PC-3 (cell line): ENCODE data around the gene TPGS1. TPM values are rescaled to one million over a fixed set of nuclear protein-coding genes. Genes with fewer than 3 reads are reported as not detected.
"Not testable (repeated sequence)": the region's sequence is repeated elsewhere in the genome, so short reads cannot be mapped to it uniquely, and the experiment has no call there.

Experiments
- ATAC-seq: fragments of 200-7000 bp; cut with Tn5 transposase; 2 replicates; pipeline ENCODE4 v1.9.1; 2020; ENCODE audit warnings: mild to moderate bottlenecking, moderate library complexity
- BruUV-seq: library from RNA; stranded (reverse); fragments of 400-500 nt; replicated peaks from 2 replicates; lab custom pipeline; 2021; lab: Mats Ljungman, UMichigan
- CTCF ChIA-PET: fragments of 300-600 bp; sonication (Branson Sonifier 250); formaldehyde crosslinking; loops from one replicate; lab custom pipeline; 2022; ENCODE audit warnings: antibody characterized with exemption; lab: Charles Lee
- POLR2A ChIA-PET: fragments of 300-600 bp; sonication (Branson Sonifier 250); formaldehyde crosslinking; loops from one replicate; lab custom pipeline; 2022; ENCODE audit warnings: antibody characterized with exemption; ENCODE audit not compliant: unreplicated experiment; lab: Charles Lee
- DNase-seq: peaks from one replicate; pipeline ENCODE4 v3.0.0-alpha.2; 2015
- H2AFZ ChIP-seq: fragments of 300-600 bp; sonication (generic); 2 replicates; pipeline ENCODE4 v1.6.0; 2016; ENCODE audit warnings: antibody characterized with exemption, low read length
- H3F3A ChIP-seq: fragments of 300-600 bp; sonication (generic); one replicate; pipeline ENCODE4 v1.6.0; 2017; ENCODE audit warnings: antibody characterized with exemption, low read length, control low read depth, mild to moderate bottlenecking; ENCODE audit not compliant: unreplicated experiment
- H3K27ac ChIP-seq: fragments of 300-600 bp; sonication (generic); 2 replicates; pipeline ENCODE4 v1.5.1; 2016; ENCODE audit warnings: mild to moderate bottlenecking, low read length
- H3K27me3 ChIP-seq: fragments of 300-600 bp; sonication (generic); 2 replicates; pipeline ENCODE4 v1.6.1; 2016; ENCODE audit warnings: low read length, mixed read lengths
- H3K36me3 ChIP-seq: fragments of 300-600 bp; sonication (generic); 2 replicates; pipeline ENCODE4 v1.6.1; 2016; ENCODE audit warnings: low read depth, mixed run types, low read length, mixed read lengths
- H3K4me1 ChIP-seq: fragments of 300-600 bp; sonication (generic); 2 replicates; pipeline ENCODE4 v1.5.1; 2016; ENCODE audit warnings: low read length; ENCODE audit not compliant: insufficient read depth
- H3K4me2 ChIP-seq: fragments of 300-600 bp; sonication (generic); 2 replicates; pipeline ENCODE4 v1.6.0; 2016; ENCODE audit warnings: low read length
- H3K4me3 ChIP-seq: fragments of 300-600 bp; sonication (generic); 2 replicates; pipeline ENCODE4 v1.5.1; 2016; ENCODE audit warnings: mild to moderate bottlenecking, low read length, mixed read lengths
- H3K79me2 ChIP-seq: fragments of 300-600 bp; sonication (generic); 2 replicates; pipeline ENCODE4 v1.6.1; 2017; ENCODE audit warnings: low read length, mixed read lengths
- H3K9ac ChIP-seq: fragments of 300-600 bp; sonication (generic); 2 replicates; pipeline ENCODE4 v1.6.0; 2016; ENCODE audit warnings: mild to moderate bottlenecking, low read length
- H3K9me2 ChIP-seq: fragments of 300-600 bp; sonication (generic); replicated peaks from 2 replicates; pipeline ENCODE4 v1.6.1; 2016; ENCODE audit warnings: mixed run types, low read length, mixed read lengths
- H3K9me3 ChIP-seq: fragments of 300-600 bp; sonication (generic); 2 replicates; pipeline ENCODE4 v1.6.1; 2016; ENCODE audit warnings: low read length, mixed read lengths
- H4K20me1 ChIP-seq: fragments of 300-600 bp; sonication (generic); 2 replicates; pipeline ENCODE4 v1.6.1; 2016; ENCODE audit warnings: low read length, mixed read lengths
- EZH2 ChIP-seq: fragments of 300-600 bp; sonication (generic); IDR thresholded peaks from one replicate; pipeline ENCODE4 v1.6.1; 2017; ENCODE audit warnings: antibody characterized with exemption, mild to moderate bottlenecking, low read length; ENCODE audit not compliant: unreplicated experiment
- EZH2phosphoT487 ChIP-seq: fragments of 300-600 bp; sonication (generic); IDR thresholded peaks from 2 replicates; pipeline ENCODE4 v1.6.1; 2018; ENCODE audit warnings: mild to moderate bottlenecking, antibody characterized with exemption, low read length, borderline replicate concordance
- intact Hi-C: fragments of 100-400 bp; cut with micrococcal nuclease; formaldehyde crosslinking; loops from 2 replicates; pipeline ENCODE4 v1.9.0; 2023
- total RNA-seq: library from RNA; depleted of rRNA; stranded (reverse); fragments of >200 nt; gene quantifications from 2 replicates; pipeline ENCODE4 v1.2.3, GENCODE V29; 2014
- TF ChIP-seq, protein P1 (sequence below): fragments of 300-600 bp; sonication (generic); conservative IDR thresholded peaks from 2 replicates; pipeline ENCODE4 v1.5.1; 2017; ENCODE audit warnings: antibody characterized with exemption, low read depth, mild to moderate bottlenecking, low read length

Gene TPGS1
- total RNA-seq, 1 experiment from 2014 or later = 28.5 TPM

- no peaks in the 10 kb centered on the region for H3K9me3 ChIP-seq
- ATAC-seq (no peak), DNase-seq (no peak)
- POLR2A ChIA-PET = no interaction called here
- no peak overlapping the region for H2AFZ ChIP-seq
- CTCF ChIA-PET = no interaction called here
- intact Hi-C loops = no loop called here
- BruUV-seq = no TSS peak
- no peak overlapping the region for H3K4me3 ChIP-seq
- no peak for TF ChIP-seq EZH2
- H3K9ac ChIP-seq = no peak overlapping the region
- no peak overlapping the region for H3K4me2 ChIP-seq
- H3K36me3 ChIP-seq = no peaks in the 10 kb centered on the region
- no peaks in the 10 kb centered on the region for H3K27me3 ChIP-seq
- H3K27ac ChIP-seq = no peak overlapping the region
- no peaks in the 10 kb centered on the region for H4K20me1 ChIP-seq
- H3K9me2 ChIP-seq = no peaks in the 10 kb centered on the region
- H3K79me2 ChIP-seq = no peaks in the 10 kb centered on the region
- H3F3A ChIP-seq = no peaks in the 10 kb centered on the region
- H3K4me1 ChIP-seq = no peaks in the 10 kb centered on the region
Measured at GRCh38 chr19:478236-478903, 28.9 kb upstream of the TPGS1 start.

GRCh38 chr19:478976-479375 lies 28.3 kb upstream of the TPGS1 start:
- Histone ChIP-seq H3K4me1 (no peaks in the 10 kb centered on the region), H3K36me3 (no peaks in the 10 kb centered on the region), H3K27me3 (no peaks in the 10 kb centered on the region), H3K4me3 (no peak overlapping the region), H3K79me2 (no peaks in the 10 kb centered on the region), H3K9ac (no peak overlapping the region), H2AFZ (no peak overlapping the region), H3K27ac (no peak overlapping the region), H4K20me1 (no peaks in the 10 kb centered on the region), H3K9me2 (no peaks in the 10 kb centered on the region), H3K4me2 (no peak overlapping the region), H3F3A (no peaks in the 10 kb centered on the region), H3K9me3 (no peaks in the 10 kb centered on the region)
- no TSS peak for BruUV-seq
- TF ChIP-seq, protein P1, sequence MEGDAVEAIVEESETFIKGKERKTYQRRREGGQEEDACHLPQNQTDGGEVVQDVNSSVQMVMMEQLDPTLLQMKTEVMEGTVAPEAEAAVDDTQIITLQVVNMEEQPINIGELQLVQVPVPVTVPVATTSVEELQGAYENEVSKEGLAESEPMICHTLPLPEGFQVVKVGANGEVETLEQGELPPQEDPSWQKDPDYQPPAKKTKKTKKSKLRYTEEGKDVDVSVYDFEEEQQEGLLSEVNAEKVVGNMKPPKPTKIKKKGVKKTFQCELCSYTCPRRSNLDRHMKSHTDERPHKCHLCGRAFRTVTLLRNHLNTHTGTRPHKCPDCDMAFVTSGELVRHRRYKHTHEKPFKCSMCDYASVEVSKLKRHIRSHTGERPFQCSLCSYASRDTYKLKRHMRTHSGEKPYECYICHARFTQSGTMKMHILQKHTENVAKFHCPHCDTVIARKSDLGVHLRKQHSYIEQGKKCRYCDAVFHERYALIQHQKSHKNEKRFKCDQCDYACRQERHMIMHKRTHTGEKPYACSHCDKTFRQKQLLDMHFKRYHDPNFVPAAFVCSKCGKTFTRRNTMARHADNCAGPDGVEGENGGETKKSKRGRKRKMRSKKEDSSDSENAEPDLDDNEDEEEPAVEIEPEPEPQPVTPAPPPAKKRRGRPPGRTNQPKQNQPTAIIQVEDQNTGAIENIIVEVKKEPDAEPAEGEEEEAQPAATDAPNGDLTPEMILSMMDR = no peak
- TF ChIP-seq EZH2phosphoT487 (no peak), EZH2 (no peak)
- DNase-seq (no peak), ATAC-seq (no peak)
- ChIA-PET POLR2A (no interaction called here), CTCF (no interaction called here)
- intact Hi-C loops = no loop called here

GRCh38 chr19:480016-480855 lies 27.1 kb upstream of the TPGS1 start:
- no peaks in the 10 kb centered on the region for H4K20me1 ChIP-seq
- H3K4me2 ChIP-seq = peak overlapping the region; percentile 83
- no peaks in the 10 kb centered on the region for H3K9me3 ChIP-seq
- no peaks in the 10 kb centered on the region for H3K9me2 ChIP-seq
- no TSS peak for BruUV-seq
- H3K4me1 ChIP-seq = no peaks in the 10 kb centered on the region
- ChIA-PET POLR2A (no interaction called here), CTCF (no interaction called here)
- no peaks in the 10 kb centered on the region for H3K36me3 ChIP-seq
- ATAC-seq = peak; percentile 94
- H3K27ac ChIP-seq = no peak overlapping the region
- H3K9ac ChIP-seq = no peak overlapping the region
- no peaks in the 10 kb centered on the region for H3K27me3 ChIP-seq
- no peaks in the 10 kb centered on the region for H3F3A ChIP-seq
- TF ChIP-seq EZH2 = no peak
- TF ChIP-seq EZH2phosphoT487 = no peak
- TF ChIP-seq, protein P1 = peak; percentile 76
- H3K79me2 ChIP-seq = no peaks in the 10 kb centered on the region
- peak overlapping the region; percentile 96 for H2AFZ ChIP-seq
- intact Hi-C loops = no loop called here
- H3K4me3 ChIP-seq = peak overlapping the region; percentile 53; the same call in 1 of the 2 replicates
- peak; percentile 79 for DNase-seq

- DNase-seq, H3K36me3 ChIP-seq, H3K4me1 ChIP-seq, H3K9me2 ChIP-seq, H3K9me3 ChIP-seq, H3K27ac ChIP-seq, H3K4me3 ChIP-seq, POLR2A ChIA-PET, intact Hi-C loops, BruUV-seq, H4K20me1 ChIP-seq, H3K4me2 ChIP-seq, H3K9ac ChIP-seq, CTCF ChIA-PET, H3K79me2 ChIP-seq, H3K27me3 ChIP-seq, H2AFZ ChIP-seq, H3F3A ChIP-seq, ATAC-seq: not testable (repeated sequence)
Measured at GRCh38 chr19:481100-481499, 26.2 kb upstream of the TPGS1 start.
